Stimulated activated CD4-positive, alpha-beta T cell treated with anti-CD3 and anti-CD28 coated beads, Interleukin-2, amount 100 ng/mL, for 4 hours (primary cell): ENCODE measurements around the gene MACROD2.

Experiments
- DNase-seq: peaks from one replicate; pipeline ENCODE4 v3.0.0-alpha.2; 2020; ENCODE audit warnings: low read depth

Gene MACROD2

DNA sequence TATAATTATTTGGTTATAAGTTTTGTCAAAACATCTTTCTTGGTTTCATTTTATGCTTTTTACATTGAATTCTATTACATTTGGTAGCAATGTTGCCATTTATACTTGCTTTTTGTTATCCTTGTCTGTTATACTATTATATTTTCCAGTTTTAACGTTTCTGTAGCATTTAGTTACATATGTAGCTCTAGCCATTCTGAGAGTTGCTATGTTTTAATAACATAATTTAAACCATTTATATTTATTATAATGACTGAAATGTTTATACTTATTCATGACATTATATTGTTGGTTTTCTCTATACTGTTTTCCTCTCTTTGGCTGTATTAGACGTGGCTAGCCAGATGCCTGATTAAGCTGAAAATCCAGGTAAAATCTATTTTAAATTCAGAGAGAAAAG lies 594.1 kb downstream of the MACROD2 start:
- no peak for DNase-seq

DNA sequence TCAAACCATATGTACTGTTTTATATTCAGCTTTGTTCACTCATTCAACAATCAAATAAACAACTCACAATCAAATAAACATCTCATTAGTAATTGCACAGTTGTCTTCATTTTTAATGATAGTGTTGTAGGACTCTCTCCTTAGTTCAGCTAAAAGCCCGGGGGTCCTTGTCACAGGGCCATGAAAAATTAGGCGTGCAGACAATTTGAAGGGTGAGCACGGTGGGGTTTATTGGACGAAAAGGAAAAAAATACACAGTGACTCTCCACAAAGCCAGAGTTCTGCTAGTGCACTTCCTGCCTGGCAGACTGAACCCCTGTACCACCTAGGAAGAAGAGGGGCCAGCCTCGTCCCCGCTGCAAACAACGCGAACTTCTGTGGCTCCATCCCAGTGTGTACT lies 599.7 kb downstream of the MACROD2 start:
- no peak for DNase-seq

DNA sequence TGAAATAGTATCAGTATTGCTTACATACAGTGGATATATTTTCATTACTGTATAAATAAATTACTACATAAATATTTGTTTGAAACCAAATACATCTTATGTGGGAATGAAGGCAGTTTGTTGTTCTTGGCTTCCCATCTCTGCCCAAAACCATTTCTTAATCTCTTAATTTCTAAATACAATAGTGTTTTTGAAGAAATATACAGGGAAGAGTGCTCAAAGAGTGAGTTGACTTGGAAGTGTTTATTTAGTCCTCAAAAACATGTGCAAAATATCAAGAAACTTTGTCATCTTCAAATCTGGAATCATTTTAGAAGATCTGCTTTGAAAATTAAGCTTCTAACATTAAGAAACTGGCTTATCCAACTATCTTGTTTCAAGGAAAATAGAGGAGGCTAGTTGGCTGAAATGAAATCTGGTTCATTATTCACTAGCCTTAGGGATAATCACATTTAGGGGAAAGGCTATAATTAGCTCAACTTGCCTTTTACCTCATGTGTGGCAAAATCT lies 601.9 kb downstream of the MACROD2 start:
- DNase-seq, result no peak

DNA sequence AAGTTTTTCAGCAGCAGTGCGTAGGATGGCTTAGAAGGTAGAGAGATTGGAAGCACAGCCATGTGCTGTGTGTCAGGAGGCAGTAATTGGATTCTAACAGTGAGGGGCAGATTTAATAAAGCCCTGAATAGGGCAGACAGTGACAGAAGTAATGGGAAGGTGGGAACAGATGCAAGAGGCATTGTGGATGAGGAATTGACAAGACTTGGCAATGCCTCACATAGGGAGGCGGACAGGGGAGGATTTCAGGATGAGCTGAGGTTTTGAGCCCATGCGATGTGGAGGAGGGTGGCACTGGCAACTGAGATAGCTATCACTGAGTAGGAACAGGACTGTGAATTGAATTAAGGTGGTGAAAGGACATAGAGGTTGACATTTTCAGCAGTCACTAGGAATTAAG lies 604.3 kb downstream of the MACROD2 start:
- no peak for DNase-seq

DNA sequence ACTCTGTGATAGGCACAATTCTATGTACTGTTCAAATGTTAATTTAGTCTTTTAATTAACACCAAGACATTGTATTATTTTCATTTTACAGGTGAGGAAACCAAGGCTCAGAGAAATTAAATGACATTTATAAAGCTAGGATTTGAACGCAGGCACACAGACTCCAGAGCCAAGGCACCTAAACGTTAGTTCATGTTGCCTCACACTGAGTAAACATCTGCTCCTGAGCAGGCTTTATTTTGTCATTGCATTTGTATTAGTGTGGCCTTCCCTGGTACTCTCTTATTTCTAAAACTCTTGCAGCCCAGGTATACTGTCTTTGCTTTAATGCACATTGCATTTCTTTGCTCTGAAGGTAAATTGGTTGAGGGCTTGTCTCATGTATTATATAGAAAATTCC lies 605.2 kb downstream of the MACROD2 start:
- DNase-seq, result no peak

DNA sequence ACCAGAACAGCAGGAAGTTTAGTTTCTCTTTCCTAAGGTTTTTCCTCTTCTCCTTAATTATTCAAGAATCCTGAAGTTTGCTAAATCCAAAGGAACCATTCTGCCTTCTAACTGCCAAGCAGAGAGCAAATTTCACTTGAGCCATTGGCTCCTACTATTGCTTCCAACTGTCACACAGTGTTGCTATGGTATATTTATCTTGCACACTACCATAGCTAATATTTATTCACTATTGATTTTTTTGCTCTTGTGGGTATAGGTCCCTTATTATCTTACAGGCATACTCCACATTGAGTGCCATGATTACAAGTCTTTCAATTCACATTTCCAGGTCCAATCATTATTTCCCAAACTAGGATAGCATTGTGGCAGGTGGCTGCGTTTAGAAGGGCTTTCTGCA lies 608.8 kb downstream of the MACROD2 start:
- DNase-seq, result no peak

DNA sequence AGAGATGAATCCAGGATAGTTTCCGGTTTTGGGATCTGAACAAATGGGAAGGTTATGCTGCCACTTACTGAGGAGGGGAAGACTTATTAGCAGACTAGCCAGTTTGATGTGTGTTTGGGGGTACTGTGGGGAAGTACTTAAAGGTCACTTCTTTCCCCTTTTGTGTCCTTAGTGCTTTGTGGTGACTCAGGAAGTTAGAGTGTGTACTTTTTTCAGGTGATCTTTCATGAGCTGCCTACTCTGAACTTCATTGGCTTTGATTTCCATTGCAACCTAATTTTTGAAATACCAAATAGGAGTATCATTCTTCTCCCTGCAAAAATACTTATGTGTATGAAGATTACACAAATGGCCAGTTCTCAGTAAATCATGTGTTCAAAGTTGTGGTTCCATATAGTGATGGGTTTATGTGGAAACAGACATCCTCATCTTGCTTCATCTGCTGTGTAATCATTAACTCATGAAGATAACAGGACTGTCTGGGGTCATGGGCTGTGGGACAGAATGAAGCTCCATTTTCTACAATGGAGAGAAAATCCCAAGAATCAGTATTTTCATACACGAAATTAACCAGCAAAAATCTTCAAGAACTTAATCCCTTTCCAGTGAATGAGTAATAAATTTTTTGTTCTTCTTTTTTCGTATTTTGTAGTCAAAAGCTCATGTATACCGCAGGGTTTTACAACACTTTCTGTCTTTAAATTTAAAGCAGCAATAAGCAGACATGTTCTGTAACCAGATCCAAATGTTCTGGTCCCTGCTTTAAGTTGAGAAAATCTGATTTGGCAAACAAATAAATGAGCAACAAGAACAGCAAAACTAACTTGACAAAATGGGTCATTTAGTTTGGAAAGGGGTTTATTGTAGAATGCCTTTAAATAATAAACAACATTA lies 614.3 kb downstream of the MACROD2 start:
- DNase-seq, result no peak

DNA sequence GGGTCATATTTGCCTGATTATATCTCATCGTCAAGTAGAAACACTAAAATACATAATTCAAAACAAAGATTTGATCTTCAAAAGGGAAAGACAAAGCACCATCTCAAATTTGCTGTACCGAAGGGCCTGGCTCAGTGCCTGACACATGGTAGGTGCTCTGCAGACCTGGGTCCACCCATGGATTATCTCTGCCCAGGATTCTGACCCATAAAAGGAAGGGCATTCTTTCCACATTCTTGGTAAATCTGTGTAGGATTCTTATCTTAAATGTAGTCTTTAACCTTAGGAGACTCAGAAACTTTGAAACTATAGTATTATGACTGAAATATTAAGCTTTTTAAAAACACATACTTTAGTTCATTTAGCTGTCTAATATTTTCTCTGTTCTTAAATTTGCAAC lies 616.2 kb downstream of the MACROD2 start:
- DNase-seq, result no peak

DNA sequence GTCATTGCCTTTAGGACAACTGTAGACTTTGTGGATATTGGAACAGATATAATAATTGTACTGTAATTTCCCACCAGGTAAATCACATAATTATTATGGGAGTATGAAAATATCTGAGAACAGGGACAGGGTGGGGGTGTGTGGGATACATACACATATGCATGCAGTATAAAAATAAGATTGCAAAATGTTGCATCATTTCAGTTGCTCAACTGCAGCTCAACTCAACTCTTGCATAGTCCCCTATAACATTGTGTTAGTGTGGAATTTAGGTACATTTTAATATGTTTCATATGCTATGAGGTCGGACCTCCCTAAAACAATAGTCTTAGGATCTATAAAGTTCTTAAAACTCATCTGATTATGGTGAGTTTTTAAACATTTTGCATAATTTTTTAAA lies 617.1 kb downstream of the MACROD2 start:
- no peak for DNase-seq

DNA sequence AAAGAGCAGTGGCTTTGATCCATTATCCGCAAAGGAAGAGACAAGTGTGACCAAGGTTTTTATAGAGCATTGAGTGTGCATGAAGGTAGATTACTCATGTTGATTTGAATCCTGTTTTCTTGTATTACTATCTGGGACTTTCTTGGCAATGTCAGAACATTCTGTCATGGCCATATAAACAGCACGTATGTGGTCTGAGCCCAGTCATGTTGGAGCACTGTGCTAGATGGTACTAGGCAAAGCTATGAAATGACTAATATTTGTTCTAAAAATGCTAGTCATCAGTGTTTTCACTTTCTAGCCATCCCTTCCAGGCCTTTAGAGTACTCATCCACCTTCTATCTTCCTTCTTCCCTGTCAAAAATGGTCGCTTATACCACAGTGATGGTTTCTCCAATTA lies 620.7 kb downstream of the MACROD2 start:
- DNase-seq, result no peak

DNA sequence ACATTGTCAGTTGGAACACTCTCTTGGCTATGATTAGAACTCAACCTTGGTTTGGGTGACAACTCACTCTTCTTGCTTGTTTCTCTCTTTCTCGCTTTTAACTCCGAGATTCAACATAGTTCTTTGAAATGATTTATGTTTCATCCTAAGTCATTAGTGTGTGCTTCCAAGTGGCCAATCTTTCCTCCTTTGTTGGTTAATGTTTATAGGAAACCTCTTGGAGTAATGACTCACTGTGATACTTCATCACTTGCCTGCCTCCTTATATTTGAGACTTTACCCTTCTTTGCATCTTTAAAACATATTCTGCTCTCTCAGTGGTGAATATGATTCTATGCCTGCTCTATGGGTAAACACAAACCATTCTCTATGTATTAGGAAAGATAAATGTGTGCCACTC lies 621.8 kb downstream of the MACROD2 start:
- DNase-seq, result no peak

DNA sequence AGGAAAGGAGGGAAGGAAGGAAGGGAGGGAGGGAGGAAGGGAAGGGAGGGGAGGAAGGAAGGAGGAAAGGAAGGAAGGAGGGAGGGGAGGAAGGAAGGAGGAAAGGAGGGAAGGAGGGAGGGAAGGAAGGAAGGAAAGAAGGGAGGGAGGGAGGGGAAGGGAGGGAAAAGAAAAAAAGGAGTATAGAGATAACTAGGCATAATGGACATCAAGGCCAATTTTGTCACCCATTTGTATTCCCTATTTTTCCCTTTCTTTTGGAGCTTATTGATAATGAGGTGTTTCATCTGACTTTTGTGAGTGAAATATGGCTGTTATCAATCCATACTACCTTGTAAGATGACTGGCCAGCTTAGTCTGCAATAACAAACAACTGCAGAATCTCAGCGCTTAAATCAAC lies 624.1 kb downstream of the MACROD2 start:
- DNase-seq, result no peak

DNA sequence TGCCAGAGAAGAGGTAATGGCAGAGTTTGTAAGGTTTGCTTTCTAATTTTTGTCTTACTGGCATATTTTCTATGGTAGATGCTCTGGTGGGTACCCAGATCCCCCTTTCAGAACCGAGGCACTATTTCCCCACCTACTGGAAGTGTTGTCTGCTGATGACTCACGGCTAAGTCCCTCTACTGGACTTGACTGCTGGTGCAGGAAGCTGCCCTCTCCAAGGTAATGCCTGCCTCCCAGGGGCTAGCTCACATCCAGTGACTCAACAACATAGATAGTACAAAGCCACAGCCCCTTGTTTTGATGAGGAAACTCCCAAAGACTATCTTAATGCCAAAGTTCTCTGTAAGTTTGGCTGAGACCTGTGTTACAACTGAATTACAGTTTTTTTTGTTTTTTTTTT lies 627.5 kb downstream of the MACROD2 start:
- no peak for DNase-seq

DNA sequence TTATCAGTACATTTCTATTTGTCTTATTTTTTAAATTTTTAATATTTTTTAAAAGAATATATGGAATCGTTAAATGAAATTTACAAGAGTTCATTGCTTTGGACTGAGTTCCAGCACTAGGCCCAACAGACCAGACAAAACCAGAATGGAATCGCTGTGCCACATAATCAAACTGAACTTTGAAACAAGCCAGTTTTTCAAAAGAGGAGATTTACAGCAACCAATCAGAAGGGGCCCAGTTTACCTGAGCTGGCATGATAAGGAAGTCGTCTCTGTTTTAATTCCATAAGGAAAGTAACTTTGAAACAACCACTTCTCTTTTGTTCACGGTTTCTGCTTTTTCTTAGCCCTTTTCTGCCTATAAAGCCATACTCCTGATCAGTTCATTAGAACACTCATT lies 635.7 kb downstream of the MACROD2 start:
- no peak for DNase-seq

DNA sequence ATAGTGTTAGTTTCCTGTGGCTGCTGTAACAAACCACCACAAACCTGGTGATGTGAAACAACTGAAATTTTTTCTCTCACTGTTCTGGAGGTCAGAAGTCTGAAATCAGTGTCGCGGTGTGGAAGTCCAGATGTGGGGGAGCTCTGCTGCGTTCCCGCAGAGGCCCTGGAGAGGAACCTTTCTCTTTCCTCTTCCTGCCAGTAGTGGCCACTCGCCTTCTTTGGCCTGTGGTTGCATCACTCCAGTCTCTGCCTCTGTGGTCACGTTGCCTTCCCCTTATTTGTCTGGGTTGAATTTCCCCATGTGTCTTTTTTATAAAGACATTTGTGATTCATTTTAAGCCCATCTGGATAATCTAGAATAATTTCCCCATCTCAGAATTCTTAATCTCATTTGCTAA lies 637.6 kb downstream of the MACROD2 start:
- DNase-seq, result no peak

DNA sequence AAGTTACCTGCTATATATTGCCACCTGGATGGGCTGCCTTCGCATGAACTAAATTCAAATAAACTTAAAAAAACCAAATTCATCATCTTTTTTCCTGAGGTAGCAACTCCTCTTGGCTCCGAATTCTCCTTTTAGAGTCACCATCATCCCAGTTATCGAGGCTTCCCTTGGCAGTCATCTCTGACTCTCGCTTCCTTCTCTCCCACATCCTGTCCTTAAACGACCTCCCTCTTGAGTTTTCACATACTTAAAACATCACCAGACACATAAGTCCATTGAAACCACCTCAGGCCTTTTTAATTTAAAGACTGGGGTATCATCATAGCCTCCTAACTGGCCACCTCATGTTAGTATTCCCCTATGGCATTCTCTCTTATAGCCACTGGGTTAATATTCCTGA lies 638.2 kb downstream of the MACROD2 start:
- DNase-seq, result no peak

DNA sequence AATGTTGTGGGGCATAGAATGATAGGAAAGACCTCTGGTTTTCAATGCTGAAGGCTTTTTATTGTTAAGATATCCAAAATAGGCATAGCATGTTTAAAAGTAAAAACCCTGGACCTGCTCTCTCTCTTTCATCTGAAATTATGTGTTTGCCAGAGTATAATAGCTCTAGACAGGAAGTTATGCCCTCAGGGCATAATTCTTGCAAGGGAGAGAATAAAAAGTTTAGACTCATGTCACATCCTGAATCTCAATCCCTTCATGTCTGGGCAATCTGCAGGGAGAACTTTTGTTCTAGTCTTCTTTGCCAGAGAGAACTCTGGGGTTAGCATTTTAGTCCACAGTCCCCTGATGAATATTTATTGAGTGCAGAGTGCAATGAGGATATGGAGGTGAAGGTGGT lies 639.3 kb downstream of the MACROD2 start:
- DNase-seq, result no peak

DNA sequence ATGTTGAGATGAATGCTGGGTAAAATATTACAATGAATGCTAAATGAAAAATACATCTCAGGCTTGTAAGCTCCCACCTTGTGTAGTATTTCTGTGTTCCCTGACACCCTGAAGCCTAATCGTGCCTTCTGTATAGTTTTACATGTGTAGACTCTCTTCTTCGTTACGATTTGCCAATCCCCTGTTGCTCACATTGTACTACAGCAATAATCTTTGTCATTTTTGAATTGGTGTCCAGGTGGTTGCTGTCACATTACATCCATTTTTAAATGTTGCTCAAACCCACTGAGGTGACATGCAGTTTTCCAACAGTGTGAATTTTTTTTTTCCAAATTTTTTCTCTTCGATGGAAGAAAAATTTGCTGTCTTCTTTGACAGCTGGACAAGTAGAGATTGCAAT lies 642.1 kb downstream of the MACROD2 start:
- no peak for DNase-seq

DNA sequence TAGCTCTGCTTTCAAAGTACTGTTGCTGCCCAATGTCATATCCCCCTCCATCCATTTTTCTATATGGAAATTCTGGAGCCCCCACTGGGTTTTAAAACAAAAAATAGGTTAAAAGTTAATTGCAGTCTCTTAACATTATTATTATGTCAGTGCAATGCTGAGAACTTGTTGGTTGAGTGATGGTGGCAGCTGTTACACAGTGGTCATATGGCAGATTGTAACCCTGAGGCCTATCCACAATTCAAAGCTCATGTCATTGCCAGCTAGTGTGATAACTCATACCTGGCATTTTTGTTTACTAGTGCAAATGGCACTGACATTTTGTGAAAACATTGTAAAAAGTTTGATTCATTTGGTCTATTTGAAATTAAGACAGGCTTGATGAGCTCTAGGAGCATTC lies 647.8 kb downstream of the MACROD2 start:
- DNase-seq, result no peak

DNA sequence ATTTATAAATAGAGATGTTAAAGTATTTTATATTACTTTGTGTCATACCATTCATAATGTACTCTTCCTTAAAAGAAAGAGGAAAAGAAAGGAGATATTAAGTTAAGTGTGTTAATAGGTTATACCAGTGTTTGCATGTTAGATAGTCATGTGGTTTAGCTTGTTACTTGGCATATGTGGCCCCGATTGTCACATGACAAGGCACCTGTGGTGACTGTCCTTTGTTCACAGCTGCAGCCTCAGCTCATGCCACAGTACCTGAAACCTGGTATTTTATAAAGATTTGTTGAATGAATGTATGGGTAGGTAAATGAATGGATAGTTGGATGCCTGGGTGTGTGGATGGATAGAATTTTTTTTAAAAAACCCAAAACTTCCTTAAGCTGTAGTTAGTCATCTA lies 648.2 kb downstream of the MACROD2 start:
- DNase-seq, result no peak

DNA sequence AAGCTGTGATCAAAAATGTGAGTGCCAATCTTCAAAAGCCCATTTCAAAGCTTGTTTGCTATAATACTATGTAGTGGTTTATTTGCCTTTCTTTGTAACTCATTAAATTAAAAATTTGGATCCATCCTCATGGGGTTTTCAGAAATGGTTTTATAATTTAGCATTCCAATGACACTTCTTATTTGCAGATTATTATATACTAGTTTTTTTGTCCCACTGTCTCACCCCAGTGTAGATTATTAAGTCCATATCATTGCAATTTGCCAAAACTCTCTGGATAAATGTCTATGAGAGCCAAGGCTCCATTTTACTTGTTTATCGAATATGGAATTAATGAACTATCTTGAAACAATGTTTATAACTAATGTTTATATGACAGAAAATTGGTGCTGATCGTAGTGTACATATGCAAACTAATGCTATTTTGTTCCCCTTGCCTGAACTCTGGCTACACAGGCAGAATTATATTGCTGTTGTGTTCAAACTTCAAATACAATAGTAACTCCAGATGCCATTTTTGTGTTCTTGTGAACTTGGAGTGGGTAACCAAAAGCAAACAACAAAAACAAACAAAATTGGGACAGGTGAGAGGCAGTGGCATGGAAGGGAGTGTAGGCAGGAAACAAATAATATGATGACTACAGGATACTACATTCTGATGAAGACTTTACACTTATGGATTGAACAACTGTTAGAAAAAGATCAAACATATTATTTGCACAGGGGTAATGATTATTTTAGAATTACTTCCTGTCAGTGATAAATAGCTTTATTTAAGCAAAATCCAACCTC lies 649.2 kb downstream of the MACROD2 start:
- no peak for DNase-seq

DNA sequence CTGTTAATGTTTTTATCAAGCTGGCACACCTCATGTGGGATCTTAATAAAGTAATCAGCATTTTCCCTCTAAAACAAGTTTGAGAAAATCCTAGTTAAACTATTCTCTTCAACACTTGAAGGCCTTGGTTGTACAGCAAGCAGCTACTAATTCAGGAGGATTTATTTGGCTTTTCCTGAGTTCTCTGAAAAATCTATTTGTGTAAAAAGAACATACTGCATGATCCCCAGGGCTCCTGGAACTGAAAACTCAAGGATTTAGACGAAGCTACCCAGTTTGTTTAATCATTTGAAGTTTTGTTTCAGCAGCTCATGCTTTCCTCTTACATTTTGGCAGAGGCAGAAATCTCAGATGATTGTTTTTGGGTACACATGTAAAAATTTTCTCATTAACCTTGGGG lies 651.7 kb downstream of the MACROD2 start:
- DNase-seq, result no peak

DNA sequence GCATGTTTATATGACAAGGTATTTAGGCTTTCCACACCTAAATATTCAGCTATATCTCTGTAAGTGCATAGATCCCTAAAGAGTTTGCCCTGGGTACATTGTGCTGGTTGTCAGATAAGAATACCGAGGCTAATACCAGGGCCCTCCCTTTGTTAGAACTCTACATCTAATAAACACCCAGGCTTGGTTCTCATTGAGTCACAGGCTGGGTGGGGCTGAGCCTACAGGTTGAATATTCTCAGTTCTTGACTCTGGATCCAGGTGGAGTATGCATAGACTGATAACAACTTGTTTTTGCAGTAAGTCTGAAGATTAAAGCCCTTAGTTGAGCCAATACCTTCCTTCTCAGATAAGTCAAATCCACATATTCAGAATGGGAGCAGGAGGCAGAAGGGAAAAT lies 654.3 kb downstream of the MACROD2 start:
- DNase-seq, result no peak
